ENCODE measurements around the gene MPZL3.

DNA sequence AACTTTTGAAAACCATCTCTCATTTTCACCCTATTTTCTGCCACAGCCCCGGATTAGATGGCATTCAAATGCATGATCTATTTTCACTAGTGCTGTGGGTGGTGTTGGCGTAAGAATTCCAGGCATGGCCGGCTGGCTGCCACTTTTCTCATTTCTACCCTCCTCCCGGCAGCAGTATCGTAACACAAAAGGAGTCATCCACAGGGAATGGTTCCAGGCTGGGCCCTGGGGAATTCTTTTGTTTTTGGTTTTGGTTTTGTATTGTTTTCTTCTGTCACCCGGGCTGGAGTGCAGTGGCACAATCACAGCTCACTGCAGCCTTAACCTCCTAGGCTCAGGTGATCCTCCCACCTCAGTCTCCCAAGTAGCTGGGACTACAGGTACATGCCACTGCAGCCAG lies 41.2 kb downstream of the MPZL3 start:
- TF ChIP-seq, protein P1, sequence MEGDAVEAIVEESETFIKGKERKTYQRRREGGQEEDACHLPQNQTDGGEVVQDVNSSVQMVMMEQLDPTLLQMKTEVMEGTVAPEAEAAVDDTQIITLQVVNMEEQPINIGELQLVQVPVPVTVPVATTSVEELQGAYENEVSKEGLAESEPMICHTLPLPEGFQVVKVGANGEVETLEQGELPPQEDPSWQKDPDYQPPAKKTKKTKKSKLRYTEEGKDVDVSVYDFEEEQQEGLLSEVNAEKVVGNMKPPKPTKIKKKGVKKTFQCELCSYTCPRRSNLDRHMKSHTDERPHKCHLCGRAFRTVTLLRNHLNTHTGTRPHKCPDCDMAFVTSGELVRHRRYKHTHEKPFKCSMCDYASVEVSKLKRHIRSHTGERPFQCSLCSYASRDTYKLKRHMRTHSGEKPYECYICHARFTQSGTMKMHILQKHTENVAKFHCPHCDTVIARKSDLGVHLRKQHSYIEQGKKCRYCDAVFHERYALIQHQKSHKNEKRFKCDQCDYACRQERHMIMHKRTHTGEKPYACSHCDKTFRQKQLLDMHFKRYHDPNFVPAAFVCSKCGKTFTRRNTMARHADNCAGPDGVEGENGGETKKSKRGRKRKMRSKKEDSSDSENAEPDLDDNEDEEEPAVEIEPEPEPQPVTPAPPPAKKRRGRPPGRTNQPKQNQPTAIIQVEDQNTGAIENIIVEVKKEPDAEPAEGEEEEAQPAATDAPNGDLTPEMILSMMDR (conservative IDR thresholded peaks at IDR 0.05): no peak
- no peak for TF ChIP-seq ZFX (IDR thresholded peaks at IDR 0.05)
